GM12891 (cell line): ENCODE data around the gene IST1.

Source experiments
- PAX5 ChIP-seq: IDR thresholded peaks from 2 replicates; pipeline ENCODE4 v1.6.1; 2011; ENCODE audit warnings: low read length, moderate library complexity, mild to moderate bottlenecking; ENCODE audit not compliant: insufficient read depth, severe bottlenecking
- POLR2A ChIP-seq: IDR thresholded peaks from 2 replicates; pipeline ENCODE4 v1.6.1; 2011; ENCODE audit warnings: low read depth, low read length, control low read depth
- POLR2AphosphoS5 ChIP-seq: IDR thresholded peaks from 2 replicates; pipeline ENCODE4 v1.6.1; 2011; ENCODE audit warnings: low read depth, low read length, control low read depth
- POU2F2 ChIP-seq: IDR thresholded peaks from 2 replicates; pipeline ENCODE4 v1.6.1; 2011; ENCODE audit warnings: low read depth, mild to moderate bottlenecking, control low read depth, low read length, moderate library complexity
- SPI1 ChIP-seq: IDR thresholded peaks from 2 replicates; pipeline ENCODE4 v1.6.1; 2011; ENCODE audit warnings: low read depth, low read length, control low read depth
- TAF1 ChIP-seq: IDR thresholded peaks from 2 replicates; pipeline ENCODE4 v1.6.1; 2011; ENCODE audit warnings: low read depth, low read length, control low read depth

DNA sequence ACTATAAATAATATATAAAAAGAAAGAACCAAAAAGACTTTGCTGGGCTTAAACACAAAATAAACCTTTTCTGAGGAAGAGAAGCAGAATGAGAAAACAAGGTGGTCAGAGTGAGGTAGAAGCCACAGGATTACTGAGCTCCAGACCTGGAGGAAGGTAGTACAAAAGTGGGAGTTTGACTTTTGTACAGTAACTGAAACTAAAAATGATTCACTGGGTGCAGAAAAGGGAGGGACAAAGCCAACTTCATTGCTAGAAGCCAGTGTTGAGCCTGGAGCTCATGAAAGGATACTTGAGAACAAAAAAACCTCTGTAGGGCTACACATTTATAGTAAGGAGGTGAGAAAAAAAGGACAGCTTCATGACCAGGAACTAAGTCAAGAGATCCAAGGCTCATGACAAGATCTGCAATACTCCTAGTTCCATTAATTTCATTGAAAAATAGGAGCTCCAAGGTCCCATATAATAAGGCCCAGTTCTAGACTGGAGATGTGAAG is 59.4 kb downstream of the IST1 start:
- TF ChIP-seq POLR2A (no peak), TAF1 (no peak), POLR2AphosphoS5 (no peak), SPI1 (no peak), PAX5 (no peak), POU2F2 (no peak)
